Measurements from ENCODE around the gene GNGT2.

- TF ChIP-seq CTCF (IDR thresholded peaks at IDR 0.05) (no peak), POLR2A (IDR thresholded peaks at IDR 0.05) (no peak)
Measured at GRCh38 chr17:49255125-49255524, 44.8 kb upstream of the GNGT2 start.
